HG03135 (cell line): ENCODE measurements around the gene SSBP3.
"Not testable (repeated sequence)": the region's sequence is repeated elsewhere in the genome, so short reads cannot be mapped to it uniquely, and the experiment has no call there.

Experiments used
- ATAC-seq: cut with Tn5 transposase; IDR thresholded peaks from one replicate; pipeline ENCODE4 v1.9.1; 2021; ENCODE audit warnings: mild to moderate bottlenecking, moderate library complexity; ENCODE audit not compliant: unreplicated experiment

The SSBP3 gene

GRCh38 chr1:54395281-54395934, 10.8 kb downstream of the SSBP3 start:
- no peak for ATAC-seq

- ATAC-seq: no peak
These were observed 12.1 kb downstream of the SSBP3 start for GRCh38 chr1:54394104-54394503.

GRCh38 chr1:54392401-54392800, 13.8 kb downstream of the SSBP3 start:
- ATAC-seq: no peak

GRCh38 chr1:54391450-54392209, 14.6 kb downstream of the SSBP3 start:
- no peak for ATAC-seq

GRCh38 chr1:54390655-54391054, 15.5 kb downstream of the SSBP3 start:
- no peak for ATAC-seq

GRCh38 chr1:54389608-54390007, 16.6 kb downstream of the SSBP3 start:
- ATAC-seq: not testable (repeated sequence)

GRCh38 chr1:54387419-54387818, 18.8 kb downstream of the SSBP3 start:
- no peak for ATAC-seq

GRCh38 chr1:54385727-54386022, 20.5 kb downstream of the SSBP3 start:
- no peak for ATAC-seq

GRCh38 chr1:54384918-54385726, 21.1 kb downstream of the SSBP3 start:
- no peak for ATAC-seq

GRCh38 chr1:54384471-54384870, 21.7 kb downstream of the SSBP3 start:
- no peak for ATAC-seq

- ATAC-seq: no peak
These were observed 24.7 kb downstream of the SSBP3 start for GRCh38 chr1:54381524-54381923.

GRCh38 chr1:54380290-54380882, 25.8 kb downstream of the SSBP3 start:
- no peak for ATAC-seq

GRCh38 chr1:54379555-54380289, 26.5 kb downstream of the SSBP3 start:
- ATAC-seq: no peak

GRCh38 chr1:54378874-54379554, 27.2 kb downstream of the SSBP3 start:
- ATAC-seq: no peak

- ATAC-seq: no peak
These were observed 27.9 kb downstream of the SSBP3 start for GRCh38 chr1:54378157-54378873.

- ATAC-seq: no peak
These were observed 29.0 kb downstream of the SSBP3 start for GRCh38 chr1:54377040-54377691.

GRCh38 chr1:54376430-54377039, 29.7 kb downstream of the SSBP3 start:
- peak; percentile 43 for ATAC-seq

GRCh38 chr1:54375712-54376429, 30.3 kb downstream of the SSBP3 start:
- no peak for ATAC-seq
